ENCODE measurements around the gene CDPF1. TPM values are rescaled to one million over a fixed set of nuclear protein-coding genes. Genes with fewer than 3 reads are reported as not detected.

Gene CDPF1
- total RNA-seq, 1 donor from 2014 or later = 10.0 TPM

DNA sequence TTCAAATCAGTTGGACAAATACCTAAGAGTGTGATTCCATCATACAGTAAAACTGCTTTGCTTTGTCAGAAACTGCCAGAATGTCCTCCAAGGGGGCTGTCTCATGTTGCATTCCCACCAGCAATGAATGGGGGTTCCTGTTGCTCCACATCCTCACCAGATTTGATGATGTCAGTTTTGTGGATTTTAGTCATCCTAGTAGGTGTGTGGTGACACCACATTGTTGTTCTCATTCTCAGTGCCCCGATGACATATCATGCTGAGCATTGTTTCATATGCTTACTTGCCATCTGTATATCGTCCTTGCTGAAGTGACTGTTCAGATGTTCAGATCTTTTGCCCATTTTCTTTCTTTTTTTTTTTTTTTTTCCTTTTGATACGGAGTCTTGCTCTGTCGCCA is 37.0 kb downstream of the CDPF1 start:
- TF ChIP-seq, protein P1, sequence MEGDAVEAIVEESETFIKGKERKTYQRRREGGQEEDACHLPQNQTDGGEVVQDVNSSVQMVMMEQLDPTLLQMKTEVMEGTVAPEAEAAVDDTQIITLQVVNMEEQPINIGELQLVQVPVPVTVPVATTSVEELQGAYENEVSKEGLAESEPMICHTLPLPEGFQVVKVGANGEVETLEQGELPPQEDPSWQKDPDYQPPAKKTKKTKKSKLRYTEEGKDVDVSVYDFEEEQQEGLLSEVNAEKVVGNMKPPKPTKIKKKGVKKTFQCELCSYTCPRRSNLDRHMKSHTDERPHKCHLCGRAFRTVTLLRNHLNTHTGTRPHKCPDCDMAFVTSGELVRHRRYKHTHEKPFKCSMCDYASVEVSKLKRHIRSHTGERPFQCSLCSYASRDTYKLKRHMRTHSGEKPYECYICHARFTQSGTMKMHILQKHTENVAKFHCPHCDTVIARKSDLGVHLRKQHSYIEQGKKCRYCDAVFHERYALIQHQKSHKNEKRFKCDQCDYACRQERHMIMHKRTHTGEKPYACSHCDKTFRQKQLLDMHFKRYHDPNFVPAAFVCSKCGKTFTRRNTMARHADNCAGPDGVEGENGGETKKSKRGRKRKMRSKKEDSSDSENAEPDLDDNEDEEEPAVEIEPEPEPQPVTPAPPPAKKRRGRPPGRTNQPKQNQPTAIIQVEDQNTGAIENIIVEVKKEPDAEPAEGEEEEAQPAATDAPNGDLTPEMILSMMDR (IDR thresholded peaks at IDR 0.05; ENCODE audit: unreplicated experiment) = no peak
- peaks cover 67% of the 10 kb centered on the region for H3K36me3 Mint-ChIP-seq (ENCODE audit: insufficient read depth)
- H3K4me1 Mint-ChIP-seq (ENCODE audit: low read depth) = no peaks in the 10 kb centered on the region
- DNase-seq (ENCODE audit: low spot score, unreplicated experiment) = no peak
- H3K27me3 Mint-ChIP-seq = no peaks in the 10 kb centered on the region
- H3K4me3 Mint-ChIP-seq (ENCODE audit: low read depth) = no peak overlapping the region
- H3K27ac Mint-ChIP-seq = no peak overlapping the region
- peaks cover 19% of the 10 kb centered on the region for H3K9me3 Mint-ChIP-seq (ENCODE audit: low read depth)

DNA sequence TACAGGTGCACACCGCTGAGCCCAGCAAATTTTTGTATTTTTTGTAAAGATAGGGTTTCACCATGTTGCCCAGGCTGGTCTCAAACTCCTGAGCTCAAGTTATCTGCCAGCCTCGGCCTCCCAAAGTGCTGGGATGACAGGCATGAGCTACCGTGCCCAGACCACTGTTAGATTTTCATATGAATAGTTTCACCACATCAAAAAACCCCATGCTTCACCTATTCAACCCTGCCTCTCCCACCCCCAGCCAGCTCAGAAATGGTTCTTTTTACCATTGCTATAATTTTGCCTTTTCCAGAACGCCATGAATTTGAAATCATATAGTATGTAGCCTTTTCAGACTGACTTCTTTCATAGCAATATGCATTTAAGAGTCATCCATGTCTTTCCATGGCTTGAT is 37.9 kb downstream of the CDPF1 start:
- TF ChIP-seq, protein P1 (IDR thresholded peaks at IDR 0.05; ENCODE audit: unreplicated experiment) = no peak
- DNase-seq (ENCODE audit: low spot score, unreplicated experiment) = no peak
- Mint-ChIP-seq H3K4me3 (ENCODE audit: low read depth) (no peak overlapping the region), H3K27me3 (no peaks in the 10 kb centered on the region), H3K36me3 (ENCODE audit: insufficient read depth) (peaks cover 66% of the 10 kb centered on the region), H3K4me1 (ENCODE audit: low read depth) (no peaks in the 10 kb centered on the region), H3K9me3 (ENCODE audit: low read depth) (peaks cover 19% of the 10 kb centered on the region), H3K27ac (no peak overlapping the region)

DNA sequence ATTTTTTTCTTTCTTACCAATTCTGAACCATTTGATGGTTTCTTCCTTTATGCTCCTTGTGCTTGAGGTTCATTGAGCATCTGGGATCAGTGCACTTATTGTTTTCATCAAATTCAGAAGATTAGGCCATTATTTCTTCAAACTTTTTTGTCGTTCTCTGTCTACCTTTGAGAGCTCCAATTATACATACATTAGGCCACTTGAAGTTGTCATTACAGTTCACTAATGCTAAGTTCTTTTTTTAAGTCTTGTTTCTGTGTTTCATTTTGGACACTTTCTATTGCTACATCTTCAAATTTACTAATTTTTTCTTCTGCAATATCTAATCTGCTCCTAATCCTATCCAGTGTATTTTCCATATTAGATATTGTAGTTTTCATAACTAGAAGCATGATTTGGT is 40.8 kb downstream of the CDPF1 start:
- TF ChIP-seq, protein P1 (IDR thresholded peaks at IDR 0.05; ENCODE audit: unreplicated experiment) = no peak
- peaks cover 66% of the 10 kb centered on the region for H3K36me3 Mint-ChIP-seq (ENCODE audit: insufficient read depth)
- no peak overlapping the region for H3K27ac Mint-ChIP-seq
- no peaks in the 10 kb centered on the region for H3K27me3 Mint-ChIP-seq
- no peaks in the 10 kb centered on the region for H3K4me1 Mint-ChIP-seq (ENCODE audit: low read depth)
- H3K4me3 Mint-ChIP-seq (ENCODE audit: low read depth) = no peak overlapping the region
- no peak for DNase-seq (ENCODE audit: low spot score, unreplicated experiment)
- H3K9me3 Mint-ChIP-seq (ENCODE audit: low read depth) = peaks cover 22% of the 10 kb centered on the region

DNA sequence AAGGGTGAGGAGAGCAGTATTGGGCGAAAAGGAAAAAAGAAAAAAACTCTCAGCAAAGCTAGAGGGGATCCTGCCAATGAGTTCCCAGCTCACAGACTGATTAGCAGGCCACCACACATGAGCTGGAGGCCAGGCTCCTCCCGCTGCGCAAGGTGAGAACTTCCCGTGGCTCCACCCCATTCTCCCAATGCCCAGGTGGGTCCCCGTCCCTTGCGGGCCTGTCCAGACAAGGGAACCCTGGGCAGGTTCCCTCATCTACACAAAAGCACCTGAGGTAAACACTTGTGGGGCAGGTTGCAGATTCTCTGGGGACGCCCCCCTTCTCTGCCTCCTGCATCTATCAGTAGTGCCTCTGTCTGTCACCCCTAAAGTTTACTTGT is 46.5 kb downstream of the CDPF1 start:
- no peaks in the 10 kb centered on the region for H3K27me3 Mint-ChIP-seq
- peaks cover 6% of the 10 kb centered on the region for H3K9me3 Mint-ChIP-seq (ENCODE audit: low read depth)
- DNase-seq (ENCODE audit: low spot score, unreplicated experiment) = no peak
- H3K36me3 Mint-ChIP-seq (ENCODE audit: insufficient read depth) = peaks cover 37% of the 10 kb centered on the region
- no peak overlapping the region for H3K27ac Mint-ChIP-seq
- peaks cover 9% of the 10 kb centered on the region for H3K4me1 Mint-ChIP-seq (ENCODE audit: low read depth)
- no peak overlapping the region for H3K4me3 Mint-ChIP-seq (ENCODE audit: low read depth)
- TF ChIP-seq, protein P1 (IDR thresholded peaks at IDR 0.05; ENCODE audit: unreplicated experiment) = no peak

DNA sequence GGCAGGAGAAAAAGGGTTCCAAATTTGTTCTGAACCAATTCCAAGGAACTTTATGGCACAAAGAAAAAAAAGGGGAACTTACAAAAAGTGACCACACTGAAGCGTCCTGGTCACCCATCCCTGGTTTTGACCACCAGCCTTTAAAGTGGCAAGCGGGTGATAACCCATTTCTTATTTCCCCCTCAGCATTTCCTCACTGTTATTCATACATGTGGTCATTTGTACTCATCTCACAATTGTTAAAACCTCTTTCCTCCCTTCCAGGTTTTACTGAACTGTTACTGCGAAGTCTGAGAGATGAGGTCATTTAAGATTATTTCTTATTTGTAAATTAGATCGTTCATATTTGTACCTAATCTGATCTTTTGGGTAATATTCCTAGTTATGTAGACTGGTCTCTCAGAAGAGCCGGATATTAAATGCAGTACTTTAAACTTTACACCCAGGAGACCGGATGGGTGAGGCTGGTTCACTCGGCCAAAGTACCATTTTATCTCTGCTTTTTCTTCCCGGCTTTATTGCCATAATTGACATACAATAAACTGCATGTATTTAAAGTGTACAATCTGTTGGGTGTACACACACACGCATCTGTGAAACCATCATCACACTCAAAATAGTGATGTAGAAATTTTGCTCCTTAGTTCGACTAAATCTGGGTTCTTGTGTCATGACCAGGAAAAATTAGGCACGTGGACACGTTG is 47.0 kb downstream of the CDPF1 start:
- no peak overlapping the region for H3K4me3 Mint-ChIP-seq (ENCODE audit: low read depth)
- H3K27ac Mint-ChIP-seq = no peak overlapping the region
- H3K27me3 Mint-ChIP-seq = no peaks in the 10 kb centered on the region
- peaks cover 34% of the 10 kb centered on the region for H3K36me3 Mint-ChIP-seq (ENCODE audit: insufficient read depth)
- peaks cover 3% of the 10 kb centered on the region for H3K9me3 Mint-ChIP-seq (ENCODE audit: low read depth)
- TF ChIP-seq, protein P1 (IDR thresholded peaks at IDR 0.05; ENCODE audit: unreplicated experiment) = no peak
- no peak for DNase-seq (ENCODE audit: low spot score, unreplicated experiment)
- H3K4me1 Mint-ChIP-seq (ENCODE audit: low read depth) = peaks cover 9% of the 10 kb centered on the region

Data from progenitor cell of endocrine pancreas (in vitro differentiated cells).